NCI-H2196 treated with DMSO at 0.1 percent for 48 hours (cell line): Measurements from ENCODE around the gene OMG.
"Not testable (repeated sequence)": the region's sequence is repeated elsewhere in the genome, so short reads cannot be mapped to it uniquely, and the experiment has no call there.

Experiments used
- DNase-seq: peaks from one replicate; lab custom pipeline; 2025; ENCODE audit not compliant: unreplicated experiment; lab: John Stamatoyannopoulos, UW

OMG gene, protein sequence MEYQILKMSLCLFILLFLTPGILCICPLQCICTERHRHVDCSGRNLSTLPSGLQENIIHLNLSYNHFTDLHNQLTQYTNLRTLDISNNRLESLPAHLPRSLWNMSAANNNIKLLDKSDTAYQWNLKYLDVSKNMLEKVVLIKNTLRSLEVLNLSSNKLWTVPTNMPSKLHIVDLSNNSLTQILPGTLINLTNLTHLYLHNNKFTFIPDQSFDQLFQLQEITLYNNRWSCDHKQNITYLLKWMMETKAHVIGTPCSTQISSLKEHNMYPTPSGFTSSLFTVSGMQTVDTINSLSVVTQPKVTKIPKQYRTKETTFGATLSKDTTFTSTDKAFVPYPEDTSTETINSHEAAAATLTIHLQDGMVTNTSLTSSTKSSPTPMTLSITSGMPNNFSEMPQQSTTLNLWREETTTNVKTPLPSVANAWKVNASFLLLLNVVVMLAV

DNA sequence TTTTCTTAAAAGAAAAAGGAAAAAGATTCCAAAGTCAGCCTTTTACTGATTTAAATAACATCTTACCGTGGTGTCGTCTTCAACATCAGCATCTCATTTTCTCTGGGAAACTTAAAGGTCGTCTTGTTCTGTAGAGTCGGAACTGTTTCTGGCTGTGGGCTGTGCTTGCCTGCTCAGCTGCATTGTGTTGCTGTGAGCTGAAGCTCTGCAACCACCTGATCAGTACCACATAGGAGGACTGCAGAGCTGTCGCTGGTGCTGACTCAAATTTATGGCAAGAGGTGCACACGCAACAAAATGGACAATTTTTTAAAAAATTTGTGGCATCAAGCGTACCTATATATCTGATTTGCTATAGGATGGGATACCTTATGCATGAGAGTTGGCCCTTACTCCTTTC, at the start of gene OMG:
OMG (minus strand) TSS at position 150 of the 400 bp plus-strand sequence. CDS start 908 bp downstream, outside the sequence.
- no peak for DNase-seq

DNA sequence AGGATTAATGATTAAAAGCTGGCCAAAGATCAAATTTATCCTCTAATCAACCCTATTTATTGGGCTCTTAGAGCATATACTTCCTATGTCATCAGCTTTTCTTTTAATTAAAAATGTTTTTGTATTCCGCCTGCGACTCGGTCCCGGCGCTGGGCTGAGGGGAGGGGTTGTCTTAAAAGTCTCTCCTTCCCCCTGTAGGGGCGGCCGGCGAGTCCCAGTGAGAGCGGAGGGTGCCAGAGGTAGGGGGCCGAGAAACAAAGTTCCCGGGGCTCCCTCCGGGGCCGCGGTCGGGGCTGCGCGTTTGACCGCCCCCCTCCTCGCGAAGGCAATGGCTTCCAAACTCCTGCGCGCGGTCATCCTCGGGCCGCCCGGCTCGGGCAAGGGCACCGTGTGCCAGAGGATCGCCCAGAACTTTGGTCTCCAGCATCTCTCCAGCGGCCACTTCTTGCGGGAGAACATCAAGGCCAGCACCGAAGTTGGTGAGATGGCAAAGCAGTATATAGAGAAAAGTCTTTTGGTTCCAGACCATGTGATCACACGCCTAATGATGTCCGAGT, 48.2 kb upstream of the OMG start:
- DNase-seq, result not testable (repeated sequence)

- DNase-seq, result no peak
Observed at GRCh38 chr17:31339906-31340661, 43.0 kb upstream of the OMG start.

GRCh38 chr17:31329221-31329620, 32.2 kb upstream of the OMG start:
- DNase-seq, result no peak

GRCh38 chr17:31328160-31328535, 31.1 kb upstream of the OMG start:
- DNase-seq, result no peak

DNA sequence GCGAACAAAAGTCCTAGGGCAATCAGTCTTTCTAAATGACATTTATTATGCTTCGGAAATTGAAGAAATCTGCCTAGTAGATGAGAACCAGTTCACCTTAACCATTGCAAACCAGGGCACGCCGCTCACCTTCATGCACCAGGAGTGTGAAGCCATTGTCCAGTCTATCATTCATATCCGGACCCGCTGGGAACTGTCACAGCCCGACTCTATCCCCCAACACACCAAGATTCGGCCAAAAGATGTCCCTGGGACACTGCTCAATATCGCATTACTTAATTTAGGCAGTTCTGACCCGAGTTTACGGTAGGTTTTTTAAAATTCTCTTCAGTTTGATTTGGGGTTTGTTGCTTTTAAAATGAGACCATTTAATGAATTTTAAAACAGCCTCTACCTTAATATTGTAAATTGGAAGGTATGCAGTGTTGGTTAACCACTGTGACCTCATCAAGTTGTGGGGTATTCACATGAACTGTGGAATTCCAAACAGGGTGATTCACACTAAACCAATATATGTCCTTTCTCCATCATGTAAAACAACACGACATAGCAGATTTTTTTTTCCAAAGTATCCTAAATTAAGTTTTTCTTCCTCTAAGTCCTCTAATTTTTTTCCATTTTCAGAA, 30.6 kb upstream of the OMG start:
- DNase-seq, result no peak

- no peak for DNase-seq
Observed at GRCh38 chr17:31323551-31323950, 26.5 kb upstream of the OMG start.

DNA sequence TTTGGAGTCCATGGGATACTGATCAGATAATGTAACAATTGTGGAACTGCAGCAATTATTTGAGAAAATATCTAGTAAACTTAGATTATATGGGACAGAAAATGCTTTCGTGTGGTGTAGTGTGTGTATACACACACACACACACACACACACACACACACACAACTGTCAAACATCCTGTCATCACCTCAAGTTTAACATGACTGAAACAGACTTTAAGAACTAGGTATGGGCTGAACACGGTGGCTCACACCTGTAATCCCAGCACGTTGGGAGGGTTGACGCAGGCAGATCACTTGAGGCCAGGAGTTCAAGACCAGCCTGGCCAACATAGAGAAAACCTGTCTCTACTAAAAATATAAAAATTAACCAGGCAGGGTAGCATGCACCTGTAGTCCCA, 24.9 kb upstream of the OMG start:
- no peak for DNase-seq

GRCh38 chr17:31321481-31321880, 24.4 kb upstream of the OMG start, which contains the start of gene EVI2A:
EVI2A (minus strand) TSS chr17:31321622; CDS start chr17:31319013, 2,609 bp downstream.
- DNase-seq, result no peak

GRCh38 chr17:31320791-31321190, 23.8 kb upstream of the OMG start:
- no peak for DNase-seq

DNA sequence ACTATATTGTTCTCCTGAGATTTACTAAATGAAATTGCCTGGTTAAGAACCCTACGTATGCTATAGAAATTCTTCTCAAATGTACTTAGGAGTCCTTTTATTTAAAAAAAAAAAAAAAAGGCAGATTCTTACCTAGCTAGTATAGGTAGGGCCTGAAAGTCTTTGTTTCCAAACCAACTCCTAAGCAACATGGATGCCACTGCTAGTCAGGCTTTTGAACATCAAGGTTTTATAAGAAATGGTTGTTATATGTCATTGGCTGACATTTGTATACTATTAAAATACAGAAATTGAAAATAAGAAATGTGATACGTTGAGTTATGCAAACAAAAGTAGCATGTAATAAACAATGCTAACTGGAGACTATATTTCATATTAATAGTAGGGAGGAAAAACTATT, 23.2 kb upstream of the OMG start:
- no peak for DNase-seq

DNA sequence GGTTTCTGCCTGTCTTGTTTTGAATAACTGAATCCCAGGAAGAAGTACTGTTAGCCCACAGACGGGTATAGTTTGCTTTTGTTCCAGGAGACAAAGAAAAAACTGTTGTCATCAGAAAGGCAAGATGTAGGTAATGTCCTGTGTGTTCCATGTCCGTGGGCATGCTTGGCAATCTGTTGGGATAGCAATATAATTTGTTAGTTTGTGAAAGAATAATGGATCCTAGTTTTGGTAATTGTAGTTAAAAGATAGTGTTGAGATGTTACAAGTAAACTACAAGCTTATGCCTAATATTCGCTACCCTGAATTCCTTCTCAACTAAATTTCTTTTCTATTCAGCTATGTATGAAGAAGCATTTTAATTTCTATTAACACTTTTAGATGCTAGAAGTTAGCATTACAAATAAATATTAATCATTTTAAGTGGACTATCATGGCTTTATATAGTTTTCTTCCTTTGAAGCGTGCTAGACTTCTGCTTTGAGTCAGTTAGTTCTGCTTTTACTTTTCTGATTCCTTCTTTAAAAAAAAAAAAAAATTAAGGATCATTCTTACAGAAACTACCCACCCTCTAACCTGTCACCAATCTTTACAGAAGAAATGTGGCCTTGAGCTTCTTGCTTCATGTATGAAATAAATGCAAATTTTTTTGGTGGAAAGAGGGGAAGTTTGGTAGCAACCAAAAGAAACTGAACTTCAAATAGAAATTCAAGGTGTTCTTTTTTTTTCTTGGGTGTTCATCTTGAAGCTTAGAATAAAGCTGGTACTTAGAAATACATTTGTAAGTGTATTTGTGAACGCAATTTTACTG, 22.0 kb upstream of the OMG start:
- no peak for DNase-seq

- no peak for DNase-seq
Observed at GRCh38 chr17:31318298-31318801, 21.3 kb upstream of the OMG start.

- DNase-seq, result no peak
Observed at GRCh38 chr17:31314782-31315100, 17.7 kb upstream of the OMG start.

GRCh38 chr17:31313982-31314781, 17.1 kb upstream of the OMG start, which contains the start of gene EVI2B:
EVI2B (minus strand) TSS chr17:31314054; CDS start chr17:31305609, 8,445 bp downstream.
- DNase-seq, result no peak

DNA sequence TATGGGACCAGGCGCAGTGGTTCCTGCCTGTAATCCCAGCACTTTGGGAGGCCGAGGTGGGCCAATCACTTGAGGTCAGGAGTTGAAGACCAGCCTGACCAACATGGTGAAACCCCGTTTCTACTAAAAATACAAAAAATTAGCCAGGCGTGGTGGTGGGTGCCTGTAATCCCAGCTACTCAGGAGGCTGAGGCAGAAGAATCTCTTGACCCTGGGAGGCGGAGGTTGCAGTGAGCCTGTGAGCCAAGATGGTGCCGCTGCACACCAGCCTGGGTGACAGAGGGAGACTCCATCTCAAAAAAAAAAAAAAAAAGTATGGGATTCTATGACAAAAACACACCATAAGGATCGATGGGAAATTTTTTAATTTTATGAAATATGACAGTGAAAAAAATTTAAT, 15.2 kb upstream of the OMG start:
- not testable (repeated sequence) for DNase-seq

GRCh38 chr17:31311526-31311925, 14.5 kb upstream of the OMG start:
- no peak for DNase-seq

- DNase-seq, result no peak
Observed at GRCh38 chr17:31310886-31311285, 13.8 kb upstream of the OMG start.

DNA sequence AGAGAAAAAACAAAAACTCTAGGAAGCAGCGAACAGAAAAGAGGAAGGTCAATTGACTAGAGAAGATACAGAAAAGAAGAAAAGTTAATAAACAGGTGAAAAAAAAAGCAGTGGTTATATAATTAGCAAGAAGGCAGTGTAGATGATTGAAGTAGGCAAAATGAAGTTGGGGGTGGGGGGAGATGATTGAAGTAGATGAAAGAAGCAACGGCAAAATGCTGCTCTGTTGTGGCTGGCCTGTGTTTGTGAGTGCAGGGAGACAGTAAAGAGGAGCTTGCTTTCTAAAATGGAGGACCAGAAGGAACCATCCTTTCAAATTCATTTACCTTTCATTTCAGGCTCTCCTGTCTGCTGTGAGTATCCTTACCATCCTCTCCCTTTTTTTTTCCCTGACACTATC, 13.2 kb upstream of the OMG start:
- DNase-seq, result no peak

GRCh38 chr17:31309556-31309955, 12.5 kb upstream of the OMG start:
- DNase-seq, result no peak
